DND-41 (cell line): ENCODE results near the gene APBB2.

Experiments
- EZH2 ChIP-seq: IDR thresholded peaks from 3 replicates; pipeline ENCODE4 v1.6.1; 2012; ENCODE audit warnings: borderline replicate concordance, low read depth, mild to moderate bottlenecking, moderate library complexity, low read length, inconsistent platforms; ENCODE audit not compliant: severe bottlenecking
- TF ChIP-seq, protein P1 (sequence below): IDR thresholded peaks from 2 replicates; pipeline ENCODE4 v1.5.1; 2012; ENCODE audit warnings: borderline replicate concordance, low read length, moderate library complexity, mild to moderate bottlenecking; ENCODE audit not compliant: poor library complexity, severe bottlenecking; ENCODE audit errors: extremely low read depth

DNA sequence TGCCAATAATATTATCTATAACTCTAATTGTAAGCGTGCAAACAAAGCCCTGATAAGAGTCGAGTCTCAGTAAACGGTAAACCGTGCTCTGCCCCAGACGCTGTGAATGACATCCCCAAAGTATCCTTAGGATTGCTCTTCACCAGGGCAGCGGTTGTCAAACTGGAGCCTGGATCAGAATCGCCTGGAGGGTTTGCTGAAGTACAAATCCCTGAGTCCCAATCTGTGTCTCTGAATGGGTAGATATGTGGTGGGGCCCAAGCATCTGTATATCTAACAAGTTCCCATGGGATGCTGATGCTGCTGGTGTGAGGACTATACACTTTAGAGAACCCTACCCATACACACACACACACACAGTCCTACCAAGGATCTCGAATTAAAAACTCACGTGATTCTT is 813 bp upstream of the APBB2 start:
- TF ChIP-seq, protein P1, sequence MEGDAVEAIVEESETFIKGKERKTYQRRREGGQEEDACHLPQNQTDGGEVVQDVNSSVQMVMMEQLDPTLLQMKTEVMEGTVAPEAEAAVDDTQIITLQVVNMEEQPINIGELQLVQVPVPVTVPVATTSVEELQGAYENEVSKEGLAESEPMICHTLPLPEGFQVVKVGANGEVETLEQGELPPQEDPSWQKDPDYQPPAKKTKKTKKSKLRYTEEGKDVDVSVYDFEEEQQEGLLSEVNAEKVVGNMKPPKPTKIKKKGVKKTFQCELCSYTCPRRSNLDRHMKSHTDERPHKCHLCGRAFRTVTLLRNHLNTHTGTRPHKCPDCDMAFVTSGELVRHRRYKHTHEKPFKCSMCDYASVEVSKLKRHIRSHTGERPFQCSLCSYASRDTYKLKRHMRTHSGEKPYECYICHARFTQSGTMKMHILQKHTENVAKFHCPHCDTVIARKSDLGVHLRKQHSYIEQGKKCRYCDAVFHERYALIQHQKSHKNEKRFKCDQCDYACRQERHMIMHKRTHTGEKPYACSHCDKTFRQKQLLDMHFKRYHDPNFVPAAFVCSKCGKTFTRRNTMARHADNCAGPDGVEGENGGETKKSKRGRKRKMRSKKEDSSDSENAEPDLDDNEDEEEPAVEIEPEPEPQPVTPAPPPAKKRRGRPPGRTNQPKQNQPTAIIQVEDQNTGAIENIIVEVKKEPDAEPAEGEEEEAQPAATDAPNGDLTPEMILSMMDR: no peak
- no peak for TF ChIP-seq EZH2
